ENCODE data around the gene CTBP2.

DNA sequence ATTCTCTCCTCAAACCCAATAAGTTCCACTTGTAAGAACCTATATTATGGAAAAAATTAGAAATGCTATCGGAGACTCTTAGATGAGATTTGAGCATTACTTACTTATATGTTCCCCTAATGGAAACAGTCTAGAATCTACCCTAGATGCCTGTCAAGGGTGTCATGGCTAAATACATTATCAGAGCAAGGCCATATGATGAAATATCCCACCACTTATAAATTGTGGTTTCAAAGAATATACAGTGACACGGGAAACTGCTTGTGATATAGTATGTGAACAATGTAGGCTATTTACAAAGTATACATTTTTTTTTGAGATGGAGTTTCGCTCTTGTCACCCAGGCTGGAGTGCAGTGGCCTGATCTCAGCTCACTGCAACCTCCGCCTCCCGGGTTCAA, 46.3 kb upstream of the CTBP2 start:
- TF ChIP-seq, protein P1, sequence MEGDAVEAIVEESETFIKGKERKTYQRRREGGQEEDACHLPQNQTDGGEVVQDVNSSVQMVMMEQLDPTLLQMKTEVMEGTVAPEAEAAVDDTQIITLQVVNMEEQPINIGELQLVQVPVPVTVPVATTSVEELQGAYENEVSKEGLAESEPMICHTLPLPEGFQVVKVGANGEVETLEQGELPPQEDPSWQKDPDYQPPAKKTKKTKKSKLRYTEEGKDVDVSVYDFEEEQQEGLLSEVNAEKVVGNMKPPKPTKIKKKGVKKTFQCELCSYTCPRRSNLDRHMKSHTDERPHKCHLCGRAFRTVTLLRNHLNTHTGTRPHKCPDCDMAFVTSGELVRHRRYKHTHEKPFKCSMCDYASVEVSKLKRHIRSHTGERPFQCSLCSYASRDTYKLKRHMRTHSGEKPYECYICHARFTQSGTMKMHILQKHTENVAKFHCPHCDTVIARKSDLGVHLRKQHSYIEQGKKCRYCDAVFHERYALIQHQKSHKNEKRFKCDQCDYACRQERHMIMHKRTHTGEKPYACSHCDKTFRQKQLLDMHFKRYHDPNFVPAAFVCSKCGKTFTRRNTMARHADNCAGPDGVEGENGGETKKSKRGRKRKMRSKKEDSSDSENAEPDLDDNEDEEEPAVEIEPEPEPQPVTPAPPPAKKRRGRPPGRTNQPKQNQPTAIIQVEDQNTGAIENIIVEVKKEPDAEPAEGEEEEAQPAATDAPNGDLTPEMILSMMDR (IDR thresholded peaks at IDR 0.05), result no peak
- TF ChIP-seq EZH2 (IDR thresholded peaks at IDR 0.05), result no peak

Data from neural progenitor cell (in vitro differentiated cells).